AG09319 (cell line): ENCODE results near the gene GALNT11.

Source experiments
- DNase-seq: peaks from one replicate; pipeline ENCODE4 v3.0.0-alpha.2; 2010; ENCODE audit warnings: low read depth; ENCODE audit errors: extremely low read depth
- TF ChIP-seq, protein P1 (sequence below): IDR thresholded peaks from 2 replicates; pipeline ENCODE4 v1.5.1; 2011; ENCODE audit warnings: low read depth, mild to moderate bottlenecking, inconsistent platforms, low read length, moderate library complexity

Gene GALNT11

GRCh38 chr7:151993977-151994676, 31.3 kb upstream of the GALNT11 start:
- no peak for DNase-seq
- TF ChIP-seq, protein P1, sequence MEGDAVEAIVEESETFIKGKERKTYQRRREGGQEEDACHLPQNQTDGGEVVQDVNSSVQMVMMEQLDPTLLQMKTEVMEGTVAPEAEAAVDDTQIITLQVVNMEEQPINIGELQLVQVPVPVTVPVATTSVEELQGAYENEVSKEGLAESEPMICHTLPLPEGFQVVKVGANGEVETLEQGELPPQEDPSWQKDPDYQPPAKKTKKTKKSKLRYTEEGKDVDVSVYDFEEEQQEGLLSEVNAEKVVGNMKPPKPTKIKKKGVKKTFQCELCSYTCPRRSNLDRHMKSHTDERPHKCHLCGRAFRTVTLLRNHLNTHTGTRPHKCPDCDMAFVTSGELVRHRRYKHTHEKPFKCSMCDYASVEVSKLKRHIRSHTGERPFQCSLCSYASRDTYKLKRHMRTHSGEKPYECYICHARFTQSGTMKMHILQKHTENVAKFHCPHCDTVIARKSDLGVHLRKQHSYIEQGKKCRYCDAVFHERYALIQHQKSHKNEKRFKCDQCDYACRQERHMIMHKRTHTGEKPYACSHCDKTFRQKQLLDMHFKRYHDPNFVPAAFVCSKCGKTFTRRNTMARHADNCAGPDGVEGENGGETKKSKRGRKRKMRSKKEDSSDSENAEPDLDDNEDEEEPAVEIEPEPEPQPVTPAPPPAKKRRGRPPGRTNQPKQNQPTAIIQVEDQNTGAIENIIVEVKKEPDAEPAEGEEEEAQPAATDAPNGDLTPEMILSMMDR = no peak

- DNase-seq = no peak
- TF ChIP-seq, protein P1 = no peak
Observed at GRCh38 chr7:151999424-152000090, 25.9 kb upstream of the GALNT11 start.

- no peak for DNase-seq
- TF ChIP-seq, protein P1 = no peak
Observed at GRCh38 chr7:152000191-152000590, 25.3 kb upstream of the GALNT11 start.

GRCh38 chr7:152006336-152006735, 19.1 kb upstream of the GALNT11 start:
- TF ChIP-seq, protein P1 = no peak
- DNase-seq = no peak

- DNase-seq = no peak
- TF ChIP-seq, protein P1 = no peak
Observed at GRCh38 chr7:152011860-152012259, 13.6 kb upstream of the GALNT11 start.

DNA sequence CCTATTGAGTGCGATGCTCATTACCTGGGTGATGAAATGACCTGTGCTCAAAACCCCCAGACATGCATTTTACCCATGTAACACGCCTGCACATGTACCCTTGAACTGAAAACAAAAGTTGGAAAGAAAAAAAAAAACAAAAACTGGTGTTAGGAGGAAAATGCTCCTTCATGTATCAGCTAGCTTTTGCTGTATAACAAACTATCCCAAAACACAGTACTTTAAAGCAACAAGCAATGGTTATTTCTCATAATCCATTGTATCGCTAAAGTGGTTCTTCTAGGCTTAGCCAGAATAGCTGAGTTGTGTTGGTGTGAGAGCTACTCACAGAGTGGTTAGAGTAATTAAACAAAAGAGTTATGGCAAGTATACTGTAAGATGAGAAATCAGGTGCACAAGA, 12.2 kb upstream of the GALNT11 start:
- DNase-seq = no peak
- TF ChIP-seq, protein P1 = no peak

DNA sequence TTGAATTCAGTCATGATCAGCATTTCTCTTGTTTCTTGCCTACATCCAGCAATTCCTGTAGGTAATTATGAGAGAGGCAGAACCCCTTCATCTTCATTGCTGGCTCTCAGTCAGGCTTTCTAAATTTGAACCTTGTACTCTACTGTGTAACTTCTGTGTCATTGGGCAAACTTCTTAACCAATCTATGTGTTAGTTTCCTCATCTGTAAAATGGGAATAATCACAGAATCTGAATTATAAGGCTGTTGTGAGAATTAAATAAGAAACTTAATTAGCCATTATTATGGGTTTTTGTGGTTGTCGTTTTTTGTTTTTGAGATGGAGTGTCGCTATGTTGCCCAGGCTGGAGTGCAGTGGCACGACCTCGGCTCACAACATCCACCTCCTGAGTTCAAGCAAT, 11.5 kb upstream of the GALNT11 start:
- DNase-seq = no peak
- TF ChIP-seq, protein P1 = no peak
